ENCODE results near the gene PTPRR.
A peak's percentile ranks its signal among the peaks of the same experiment; 100 is the strongest.

The PTPRR gene

GRCh38 chr12:70619471-70620152 lies 300.9 kb downstream of the PTPRR start:
- H3K36me3 Mint-ChIP-seq: no peaks in the 10 kb centered on the region
- H3K4me3 Mint-ChIP-seq: no peak overlapping the region
- H3K4me1 Mint-ChIP-seq: no peaks in the 10 kb centered on the region
- H3K27ac Mint-ChIP-seq: no peak overlapping the region
- peaks cover 4% of the 10 kb centered on the region for H3K27me3 Mint-ChIP-seq
- no peaks in the 10 kb centered on the region for H3K9me3 Mint-ChIP-seq
- ATAC-seq (ENCODE audit: low read depth) (no peak), DNase-seq (ENCODE audit: low spot score in 2 of 2) (no peak)

- ATAC-seq (ENCODE audit: low read depth): no peak
- no peak overlapping the region for H3K27ac Mint-ChIP-seq
- H3K27me3 Mint-ChIP-seq: peaks cover 4% of the 10 kb centered on the region
- H3K9me3 Mint-ChIP-seq: no peaks in the 10 kb centered on the region
- H3K36me3 Mint-ChIP-seq: no peaks in the 10 kb centered on the region
- H3K4me1 Mint-ChIP-seq: no peaks in the 10 kb centered on the region
- no peak for DNase-seq (ENCODE audit: low spot score in 2 of 2)
- H3K4me3 Mint-ChIP-seq: no peak overlapping the region
These were observed 302.2 kb downstream of the PTPRR start for GRCh38 chr12:70618371-70618770.

DNA sequence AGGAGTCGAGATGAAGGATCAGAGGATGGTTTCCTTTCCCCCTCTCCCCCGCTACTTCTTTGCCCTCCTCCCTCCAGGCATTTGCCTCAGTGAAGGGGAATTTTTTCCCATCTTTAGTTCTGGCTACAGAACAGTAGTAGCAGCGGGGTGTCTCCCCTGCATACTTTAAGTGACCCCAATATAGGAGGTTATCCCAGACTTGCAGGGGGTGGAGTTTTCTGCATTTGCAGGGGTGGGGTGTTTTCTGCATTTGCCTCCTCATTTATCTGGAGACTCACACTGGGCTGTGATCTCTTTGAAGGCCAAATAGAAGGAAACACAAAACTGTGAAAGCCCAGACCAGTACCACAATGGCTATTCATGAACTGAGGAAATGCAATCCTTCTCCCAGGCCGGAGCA lies 303.1 kb downstream of the PTPRR start:
- DNase-seq (ENCODE audit: low spot score in 2 of 2) (no peak), ATAC-seq (ENCODE audit: low read depth) (no peak)
- Mint-ChIP-seq H3K4me1 (no peaks in the 10 kb centered on the region), H3K27ac (no peak overlapping the region), H3K27me3 (peaks cover 4% of the 10 kb centered on the region), H3K36me3 (no peaks in the 10 kb centered on the region), H3K9me3 (no peaks in the 10 kb centered on the region), H3K4me3 (no peak overlapping the region)

GRCh38 chr12:70615174-70615866 lies 305.2 kb downstream of the PTPRR start:
- DNase-seq (ENCODE audit: low spot score in 2 of 2) (no peak), ATAC-seq (ENCODE audit: low read depth) (no peak)
- Mint-ChIP-seq H3K27me3 (peaks cover 5% of the 10 kb centered on the region), H3K4me1 (peaks cover 3% of the 10 kb centered on the region), H3K36me3 (no peaks in the 10 kb centered on the region), H3K27ac (no peak overlapping the region), H3K9me3 (no peaks in the 10 kb centered on the region), H3K4me3 (no peak overlapping the region)

DNA sequence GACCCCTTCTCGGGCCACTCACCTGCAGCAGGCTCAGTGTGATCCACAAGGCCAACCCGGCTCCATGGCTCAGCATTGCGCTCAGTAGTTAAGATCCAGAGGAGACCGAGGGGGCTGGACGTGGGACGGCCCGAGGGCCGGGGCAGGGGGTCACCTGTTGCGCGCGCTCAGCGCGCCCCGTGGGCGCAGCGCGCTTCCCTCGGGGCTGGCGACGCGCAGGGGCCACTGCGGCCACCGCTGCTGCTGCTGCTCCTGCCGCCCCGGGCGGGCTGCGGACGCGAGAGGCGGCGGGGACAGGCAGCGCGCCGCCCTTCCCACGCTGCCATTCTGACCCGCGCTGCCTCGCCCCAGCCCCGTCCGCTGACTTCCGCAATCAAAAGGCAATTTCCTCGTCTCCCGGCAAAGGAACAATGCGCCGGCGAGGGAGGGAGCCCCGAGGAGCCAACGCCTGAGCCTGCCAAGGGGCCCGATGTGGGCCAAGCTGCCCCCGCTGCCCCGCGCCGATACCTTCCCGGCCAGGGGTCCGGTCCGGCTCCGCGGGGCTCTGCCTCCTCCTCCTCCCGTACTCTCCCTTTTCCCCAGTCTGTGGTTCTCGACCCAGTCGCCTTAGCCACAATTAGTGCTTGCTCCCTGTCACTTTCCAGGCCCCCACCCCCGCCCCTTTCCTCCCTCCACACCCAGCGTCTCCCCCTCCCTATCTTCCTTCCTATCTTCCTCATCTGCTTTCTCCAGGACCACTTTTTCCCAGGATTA lies 310.6 kb downstream of the PTPRR start:
- H3K4me3 Mint-ChIP-seq: peak overlapping the region; percentile 62

GRCh38 chr12:70609203-70609602 lies 311.3 kb downstream of the PTPRR start:
- no peak overlapping the region for H3K27ac Mint-ChIP-seq
- peaks cover 6% of the 10 kb centered on the region for H3K36me3 Mint-ChIP-seq
- H3K27me3 Mint-ChIP-seq: peaks cover 12% of the 10 kb centered on the region
- H3K4me1 Mint-ChIP-seq: peaks cover 8% of the 10 kb centered on the region
- ATAC-seq (ENCODE audit: low read depth) (no peak), DNase-seq (ENCODE audit: low spot score in 2 of 2) (no peak)
- peak overlapping the region; percentile 46 for H3K4me3 Mint-ChIP-seq
- peaks cover 2% of the 10 kb centered on the region for H3K9me3 Mint-ChIP-seq

More for the DNA sequence above, 310.6 kb downstream of the PTPRR start:
- ATAC-seq (ENCODE audit: low read depth) (peak; percentile 47), DNase-seq (ENCODE audit: low spot score in 2 of 2) (no peak)
- Mint-ChIP-seq H3K9me3 (peaks cover 2% of the 10 kb centered on the region), H3K4me1 (peaks cover 8% of the 10 kb centered on the region), H3K27me3 (peaks cover 12% of the 10 kb centered on the region), H3K36me3 (peaks cover 3% of the 10 kb centered on the region), H3K27ac (no peak overlapping the region)

DNA sequence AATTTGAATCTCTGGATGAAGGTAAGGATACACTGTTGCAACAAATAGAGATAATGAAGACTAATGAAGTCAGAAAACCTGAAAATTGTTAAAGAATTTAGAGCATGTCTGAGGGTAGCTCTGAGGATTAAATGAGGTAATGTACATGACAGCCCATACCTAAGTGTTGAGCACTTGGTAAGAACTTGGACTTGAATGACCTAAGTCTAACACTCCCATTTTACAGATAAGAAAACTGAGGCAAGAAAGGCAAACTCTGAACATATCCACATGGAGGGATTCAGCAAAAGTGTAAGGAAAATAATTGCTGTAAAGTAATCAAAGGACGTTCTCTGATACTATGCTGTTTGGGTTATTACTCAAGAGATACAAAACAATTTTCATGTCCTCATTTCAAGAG lies 312.4 kb downstream of the PTPRR start:
- Mint-ChIP-seq H3K4me1 (peaks cover 8% of the 10 kb centered on the region), H3K36me3 (peaks cover 6% of the 10 kb centered on the region), H3K27me3 (peaks cover 10% of the 10 kb centered on the region), H3K9me3 (peaks cover 2% of the 10 kb centered on the region), H3K4me3 (no peak overlapping the region), H3K27ac (no peak overlapping the region)
- ATAC-seq (ENCODE audit: low read depth) (no peak), DNase-seq (ENCODE audit: low spot score in 2 of 2) (no peak)

DNA sequence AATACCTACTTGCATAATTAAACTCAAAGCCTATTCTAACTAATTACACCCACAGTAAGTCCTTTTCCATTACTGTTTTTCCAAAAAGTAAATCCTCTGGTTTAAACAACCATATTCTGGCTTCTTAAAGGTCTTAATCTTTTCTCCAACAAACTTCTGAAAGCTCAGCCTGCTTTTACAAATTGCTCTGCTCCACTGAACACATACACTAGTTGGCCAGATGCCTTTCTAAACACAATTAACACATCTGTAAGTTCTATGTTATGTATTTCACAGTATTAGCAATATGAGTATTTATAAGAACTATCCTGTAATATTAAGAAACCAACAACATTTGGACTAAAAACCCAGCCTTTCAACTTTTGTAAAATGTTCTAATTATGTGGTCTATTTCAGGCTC lies 313.4 kb downstream of the PTPRR start:
- peaks cover 2% of the 10 kb centered on the region for H3K9me3 Mint-ChIP-seq
- peaks cover 10% of the 10 kb centered on the region for H3K27me3 Mint-ChIP-seq
- peaks cover 6% of the 10 kb centered on the region for H3K36me3 Mint-ChIP-seq
- DNase-seq (ENCODE audit: low spot score in 2 of 2) (no peak), ATAC-seq (ENCODE audit: low read depth) (no peak)
- no peak overlapping the region for H3K27ac Mint-ChIP-seq
- no peak overlapping the region for H3K4me3 Mint-ChIP-seq
- H3K4me1 Mint-ChIP-seq: peaks cover 8% of the 10 kb centered on the region

GRCh38 chr12:70605976-70606375 lies 314.6 kb downstream of the PTPRR start:
- peaks cover 6% of the 10 kb centered on the region for H3K36me3 Mint-ChIP-seq
- peaks cover 2% of the 10 kb centered on the region for H3K9me3 Mint-ChIP-seq
- H3K4me1 Mint-ChIP-seq: peaks cover 8% of the 10 kb centered on the region
- no peak for ATAC-seq (ENCODE audit: low read depth)
- H3K27ac Mint-ChIP-seq: no peak overlapping the region
- H3K27me3 Mint-ChIP-seq: peaks cover 12% of the 10 kb centered on the region
- no peak overlapping the region for H3K4me3 Mint-ChIP-seq
- no peak for DNase-seq (ENCODE audit: low spot score in 2 of 2)

DNA sequence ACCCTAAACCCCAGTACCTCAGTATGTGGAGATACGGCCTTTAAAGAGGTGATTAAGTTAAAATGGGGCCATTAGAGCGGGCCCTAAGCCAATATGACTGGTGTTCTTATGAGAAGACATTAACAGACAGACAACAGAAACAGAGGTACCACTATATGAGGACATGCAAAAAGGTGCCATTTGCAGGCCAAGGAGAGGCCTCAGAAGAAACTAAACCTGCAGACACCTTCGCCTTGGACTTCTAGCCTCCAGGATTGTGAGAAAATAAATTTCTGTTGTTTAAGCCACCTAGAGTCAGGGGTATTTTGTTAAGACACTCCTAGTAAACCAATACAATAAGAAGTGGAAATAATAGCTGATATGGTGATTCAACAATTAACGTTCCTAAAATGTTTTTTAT lies 315.9 kb downstream of the PTPRR start:
- Mint-ChIP-seq H3K4me3 (no peak overlapping the region), H3K4me1 (peaks cover 3% of the 10 kb centered on the region), H3K9me3 (peaks cover 2% of the 10 kb centered on the region), H3K27me3 (peaks cover 7% of the 10 kb centered on the region), H3K27ac (no peak overlapping the region), H3K36me3 (peaks cover 6% of the 10 kb centered on the region)
- no peak for DNase-seq (ENCODE audit: low spot score in 2 of 2)
- no peak for ATAC-seq (ENCODE audit: low read depth)

DNA sequence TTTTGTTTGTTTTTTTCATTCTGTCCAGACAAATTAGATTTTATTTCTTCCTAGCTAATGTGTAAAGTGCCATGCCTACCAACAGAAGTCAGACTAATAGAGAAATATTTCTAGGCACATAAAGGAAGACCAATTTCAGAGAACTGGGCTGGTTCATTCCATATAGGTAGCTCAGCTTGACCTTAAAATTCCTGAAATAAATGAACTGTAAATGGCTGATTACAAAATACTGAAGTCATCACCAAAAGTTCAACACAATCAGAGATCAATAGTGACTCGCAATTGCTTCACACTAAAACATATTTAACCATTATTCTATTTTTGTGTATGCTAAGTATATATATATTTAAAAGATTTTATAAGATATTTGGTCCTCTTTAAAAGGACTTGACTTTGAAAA lies 317.5 kb downstream of the PTPRR start:
- DNase-seq (ENCODE audit: low spot score in 2 of 2) (no peak), ATAC-seq (ENCODE audit: low read depth) (no peak)
- Mint-ChIP-seq H3K4me3 (no peak overlapping the region), H3K9me3 (peaks cover 2% of the 10 kb centered on the region), H3K36me3 (peaks cover 6% of the 10 kb centered on the region), H3K27me3 (peaks cover 3% of the 10 kb centered on the region), H3K27ac (no peak overlapping the region), H3K4me1 (no peaks in the 10 kb centered on the region)

DNA sequence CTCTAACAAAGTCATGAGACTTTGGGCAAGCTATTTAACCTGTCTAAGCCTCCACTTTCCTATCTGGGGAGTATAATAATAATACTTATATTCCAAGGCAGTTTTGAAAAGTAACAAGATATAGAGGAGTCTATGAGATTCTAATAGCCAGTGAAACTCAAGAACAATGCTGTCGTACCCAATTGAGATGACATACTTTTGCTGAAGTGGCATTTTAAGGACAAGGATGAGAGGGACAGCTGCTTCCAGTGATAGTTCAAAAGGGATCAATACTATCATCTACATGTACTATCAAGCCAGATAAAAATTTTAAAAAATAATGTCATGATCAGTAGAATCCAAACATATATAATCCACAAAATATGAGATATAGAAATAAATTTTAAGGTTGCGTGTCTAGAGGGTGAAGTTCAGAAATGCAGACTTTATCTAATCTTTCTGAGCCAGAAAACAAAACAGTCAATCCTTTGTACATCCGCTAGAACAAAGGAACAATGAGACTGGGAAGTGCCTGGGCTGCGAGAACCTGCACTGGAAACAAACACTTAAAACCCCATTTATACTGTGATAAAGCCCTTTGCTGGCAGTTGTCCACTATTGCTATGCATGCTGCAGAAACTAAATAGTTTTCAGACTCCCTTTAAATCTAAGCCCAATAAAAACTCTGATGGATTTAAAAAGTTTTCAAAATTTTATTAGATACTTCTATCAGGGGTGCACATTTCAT lies 321.9 kb downstream of the PTPRR start:
- H3K4me3 Mint-ChIP-seq: no peak overlapping the region
- DNase-seq (ENCODE audit: low spot score in 2 of 2): no peak
- H3K27me3 Mint-ChIP-seq: peaks cover 1% of the 10 kb centered on the region
- peaks cover 3% of the 10 kb centered on the region for H3K9me3 Mint-ChIP-seq
- ATAC-seq (ENCODE audit: low read depth): no peak
- no peaks in the 10 kb centered on the region for H3K36me3 Mint-ChIP-seq
- H3K27ac Mint-ChIP-seq: no peak overlapping the region
- no peaks in the 10 kb centered on the region for H3K4me1 Mint-ChIP-seq

DNA sequence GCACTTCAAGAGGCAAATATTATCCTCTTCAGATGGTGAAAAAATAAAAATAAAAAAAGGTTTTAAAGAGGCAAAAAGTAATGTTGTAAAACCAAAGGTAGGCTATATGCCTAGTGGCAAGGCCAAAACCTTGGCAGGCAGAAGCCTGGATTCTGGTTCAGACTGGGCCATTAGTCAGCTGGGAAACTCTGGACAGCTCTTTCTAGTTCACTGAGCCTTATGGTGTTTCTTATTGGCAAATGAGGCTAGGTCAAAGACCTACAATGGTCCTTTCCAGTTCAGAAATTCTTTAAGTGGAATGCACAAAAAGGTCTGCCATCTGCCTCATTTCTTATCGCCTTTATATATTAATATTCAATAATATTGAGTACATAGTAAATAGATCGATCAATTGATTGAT lies 327.9 kb downstream of the PTPRR start:
- no peaks in the 10 kb centered on the region for H3K36me3 Mint-ChIP-seq

More for the DNA sequence above, 327.9 kb downstream of the PTPRR start:
- Mint-ChIP-seq H3K27ac (no peak overlapping the region), H3K27me3 (peaks cover 4% of the 10 kb centered on the region), H3K4me3 (no peak overlapping the region), H3K4me1 (peaks cover 3% of the 10 kb centered on the region), H3K9me3 (peaks cover 3% of the 10 kb centered on the region)
- DNase-seq (ENCODE audit: low spot score in 2 of 2) (no peak), ATAC-seq (ENCODE audit: low read depth) (no peak)

All from memory B cell (primary cell).